ENCODE results near the gene RPL27. TPM values are rescaled to one million over a fixed set of nuclear protein-coding genes. Genes with fewer than 3 reads are reported as not detected.

The RPL27 gene
- 2,842 to 4,004 TPM (median 3,048 TPM) in 5 replicates for total RNA-seq (2022; extraction: Qiagen RNA extraction)

DNA sequence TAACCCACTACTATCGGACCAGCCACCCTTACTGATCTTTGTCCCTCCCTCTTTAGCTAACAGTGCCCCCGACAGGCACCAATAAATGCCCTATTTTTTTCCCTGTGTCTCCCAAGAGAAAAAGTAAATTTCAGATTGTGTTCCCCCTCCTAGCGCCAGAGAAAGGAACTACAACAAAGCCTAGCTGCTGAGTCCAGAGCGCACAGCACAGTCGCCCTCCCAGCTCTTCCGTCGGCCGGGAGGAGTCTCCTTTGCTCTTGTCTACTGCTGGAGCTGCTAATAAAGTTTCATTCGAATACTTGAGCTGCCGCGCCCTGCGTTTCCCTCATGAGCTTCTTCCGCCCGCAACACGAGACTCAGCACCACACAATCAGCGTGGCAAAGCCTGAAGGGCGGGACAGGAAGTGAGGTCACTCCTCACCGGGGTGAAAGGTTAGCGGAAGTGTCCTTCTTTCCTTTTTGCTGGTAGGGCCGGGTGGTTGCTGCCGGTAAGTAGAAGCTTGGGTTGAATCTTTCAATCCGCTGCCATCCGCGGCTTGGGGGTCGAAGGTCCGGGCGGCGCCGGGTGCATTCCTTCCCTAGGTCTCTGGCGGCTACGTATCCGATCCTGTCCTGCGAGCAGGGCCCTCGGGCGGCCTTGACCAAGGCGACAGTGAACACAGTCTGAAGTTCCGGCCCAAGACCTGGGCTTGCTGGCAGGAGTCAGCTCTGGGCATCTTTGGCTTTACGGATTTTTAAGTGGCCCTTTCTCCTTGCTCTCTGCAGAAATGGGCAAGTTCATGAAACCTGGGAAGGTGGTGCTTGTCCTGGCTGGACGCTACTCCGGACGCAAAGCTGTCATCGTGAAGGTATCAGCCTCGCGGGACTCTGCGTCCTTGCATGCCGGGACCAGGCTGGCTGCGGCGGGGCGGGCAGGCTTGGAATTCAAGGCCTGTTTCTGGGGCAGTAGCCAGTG is at the start of gene RPL27:
TSS of gene RPL27 (plus strand) at position 436 of the 955 bp plus-strand sequence. CDS start at position 768, 332 bp downstream.

DNA sequence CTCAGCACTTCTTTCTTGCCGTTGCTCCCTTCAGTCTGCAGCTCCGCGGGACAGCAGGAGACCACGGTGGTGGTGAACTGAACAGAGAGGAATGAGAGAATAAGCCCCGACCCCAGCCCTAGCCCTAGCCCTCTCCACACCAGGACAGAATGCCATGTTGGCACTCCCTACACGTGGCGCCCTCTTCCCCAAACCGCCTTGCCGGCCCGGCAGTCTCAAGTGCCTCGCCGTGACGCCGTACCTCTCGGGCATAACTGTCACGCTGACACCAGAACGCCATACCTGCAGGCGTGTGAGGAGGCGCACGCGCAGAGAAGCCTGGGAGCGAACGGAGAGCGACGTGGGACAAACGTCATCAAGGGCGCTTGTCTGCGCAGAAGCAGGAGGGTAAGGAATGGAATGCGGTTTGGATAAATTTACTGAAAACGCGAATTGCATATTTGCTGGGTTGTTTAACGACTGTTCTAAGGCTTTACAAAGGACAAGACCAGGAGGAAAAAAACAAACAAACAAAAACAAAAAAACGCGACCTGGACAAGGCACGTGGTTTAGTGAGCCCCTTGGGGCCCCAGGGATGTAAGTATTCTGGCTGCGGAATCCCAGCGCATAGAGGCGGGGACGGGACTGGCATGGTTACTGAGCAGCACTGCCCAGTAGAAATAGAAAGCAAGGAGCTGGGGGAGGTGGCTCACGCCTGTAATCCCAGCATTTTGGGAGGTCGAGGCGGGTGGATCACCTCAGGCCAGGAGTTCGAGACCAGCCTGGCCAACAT is 33.9 kb upstream of the RPL27 start, which contains the start of gene AARSD1:
TSS of gene AARSD1 (minus strand) at position 294 of the 772 bp plus-strand sequence. CDS start at position 280, 14 bp downstream.

DNA sequence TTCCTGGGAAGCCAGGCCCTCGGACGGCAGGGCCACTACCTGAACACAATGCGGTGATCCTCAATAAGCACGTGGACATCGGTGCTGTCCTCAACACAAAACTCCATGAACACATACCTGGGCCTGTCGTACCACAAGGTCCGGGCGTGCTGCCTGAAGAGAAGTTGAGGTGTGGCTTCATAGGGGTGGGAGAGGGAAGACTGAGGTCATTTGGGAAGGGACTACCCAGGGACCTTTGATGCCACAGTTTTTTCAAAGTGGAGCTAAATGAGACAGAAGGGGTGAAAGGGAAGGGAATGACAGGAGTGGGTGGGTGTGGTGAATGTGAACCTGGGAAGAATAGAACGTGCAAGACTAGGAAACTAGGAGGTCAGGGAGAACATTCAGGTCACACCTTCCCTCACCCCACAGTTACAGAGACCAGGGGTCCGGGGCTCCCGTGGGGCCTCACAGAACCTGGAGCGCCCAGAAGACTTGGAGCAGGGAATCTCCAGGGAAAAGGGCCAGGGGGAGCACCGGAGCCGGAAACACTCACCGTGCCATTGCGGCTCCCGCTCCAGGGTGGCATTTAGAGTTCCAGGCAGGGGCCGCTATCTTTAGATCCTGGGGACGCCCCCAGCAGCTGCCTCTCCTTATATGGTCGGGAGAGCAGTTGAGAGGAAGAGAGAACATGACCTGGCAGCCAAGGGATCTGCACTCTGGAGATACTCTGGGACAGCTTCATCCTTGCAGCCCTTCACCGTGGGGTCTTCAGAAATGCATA is 18.5 kb upstream of the RPL27 start, which contains the start of gene PTGES3L:
TSS of gene PTGES3L (minus strand) at position 570 of the 763 bp plus-strand sequence. CDS start at position 543, 27 bp downstream.

DNA sequence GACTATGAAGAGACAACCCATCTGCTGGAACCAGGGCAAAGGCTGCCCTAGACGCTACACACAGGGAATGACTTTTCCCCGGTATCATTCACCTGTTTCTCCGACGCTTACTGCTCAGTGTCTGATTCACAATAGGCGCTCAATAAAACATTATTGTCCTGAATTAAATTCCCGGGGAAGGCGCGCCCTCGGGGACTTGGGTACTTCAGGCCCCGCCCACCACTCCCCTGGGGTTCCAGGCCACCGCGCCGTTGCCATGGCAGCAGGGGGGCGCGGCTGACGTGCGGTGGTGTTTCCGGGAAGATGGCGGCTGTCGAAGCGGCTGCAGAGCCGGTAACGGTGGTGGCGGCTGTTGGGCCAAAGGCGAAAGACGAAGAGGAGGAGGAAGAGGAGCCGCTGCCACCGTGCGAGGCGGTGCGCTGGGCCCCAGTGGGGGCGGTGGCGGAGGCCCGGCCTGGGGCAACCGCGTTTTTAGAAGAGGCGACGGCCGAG is 17.9 kb upstream of the RPL27 start, which contains the start of gene RUNDC1:
TSS of gene RUNDC1 (plus strand) at position 292 of the 492 bp plus-strand sequence. CDS start at position 304, 12 bp downstream.

GRCh38 chr17:43006639-43007551 is 8.7 kb downstream of the RPL27 start, which contains the start of gene IFI35:
Gene IFI35, plus strand, starts transcription at chr17:43006784. Its CDS starts 164 bp downstream, at chr17:43006948.

DNA sequence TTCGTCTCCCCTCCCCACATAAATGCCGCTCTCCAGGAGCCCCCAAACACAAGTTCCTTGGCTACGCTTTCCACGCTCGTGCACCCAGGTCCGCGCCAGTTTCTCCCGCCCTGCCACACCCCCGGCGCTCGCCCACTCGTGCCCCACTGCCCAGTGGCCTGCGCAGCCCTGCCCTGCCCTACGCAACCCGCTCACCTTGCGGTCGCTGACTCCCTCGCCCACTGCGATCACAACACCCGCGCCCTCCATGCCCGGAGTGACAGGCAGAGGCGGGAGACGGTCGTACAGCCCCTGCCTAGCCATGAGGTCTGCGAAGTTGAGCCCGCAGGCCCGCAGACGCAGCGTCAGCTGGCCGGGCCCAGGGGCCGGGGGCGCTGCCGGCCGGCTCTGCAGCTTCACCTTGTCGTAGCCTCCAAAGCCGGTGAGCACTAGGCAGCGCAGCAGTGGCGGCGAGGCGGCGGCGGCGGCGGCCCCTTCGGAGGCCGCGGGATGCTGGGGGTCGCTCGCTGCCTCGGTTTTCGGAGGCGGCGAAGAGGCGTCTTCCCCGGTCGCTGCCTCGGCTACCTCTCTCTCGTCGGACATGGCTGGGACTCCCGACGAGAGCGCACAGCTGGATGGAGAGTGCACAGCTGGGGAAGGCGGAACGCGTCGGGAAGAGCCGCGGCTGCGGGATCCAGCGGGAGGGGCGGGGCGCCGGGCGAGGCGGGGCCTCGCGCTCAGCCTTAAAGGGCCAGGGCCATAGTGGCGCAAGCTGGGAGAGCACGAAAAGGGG is 23.7 kb downstream of the RPL27 start, which contains the start of gene VAT1:
TSS of gene VAT1 (minus strand) at position 645 of the 772 bp plus-strand sequence. CDS start at position 582, 63 bp downstream.

DNA sequence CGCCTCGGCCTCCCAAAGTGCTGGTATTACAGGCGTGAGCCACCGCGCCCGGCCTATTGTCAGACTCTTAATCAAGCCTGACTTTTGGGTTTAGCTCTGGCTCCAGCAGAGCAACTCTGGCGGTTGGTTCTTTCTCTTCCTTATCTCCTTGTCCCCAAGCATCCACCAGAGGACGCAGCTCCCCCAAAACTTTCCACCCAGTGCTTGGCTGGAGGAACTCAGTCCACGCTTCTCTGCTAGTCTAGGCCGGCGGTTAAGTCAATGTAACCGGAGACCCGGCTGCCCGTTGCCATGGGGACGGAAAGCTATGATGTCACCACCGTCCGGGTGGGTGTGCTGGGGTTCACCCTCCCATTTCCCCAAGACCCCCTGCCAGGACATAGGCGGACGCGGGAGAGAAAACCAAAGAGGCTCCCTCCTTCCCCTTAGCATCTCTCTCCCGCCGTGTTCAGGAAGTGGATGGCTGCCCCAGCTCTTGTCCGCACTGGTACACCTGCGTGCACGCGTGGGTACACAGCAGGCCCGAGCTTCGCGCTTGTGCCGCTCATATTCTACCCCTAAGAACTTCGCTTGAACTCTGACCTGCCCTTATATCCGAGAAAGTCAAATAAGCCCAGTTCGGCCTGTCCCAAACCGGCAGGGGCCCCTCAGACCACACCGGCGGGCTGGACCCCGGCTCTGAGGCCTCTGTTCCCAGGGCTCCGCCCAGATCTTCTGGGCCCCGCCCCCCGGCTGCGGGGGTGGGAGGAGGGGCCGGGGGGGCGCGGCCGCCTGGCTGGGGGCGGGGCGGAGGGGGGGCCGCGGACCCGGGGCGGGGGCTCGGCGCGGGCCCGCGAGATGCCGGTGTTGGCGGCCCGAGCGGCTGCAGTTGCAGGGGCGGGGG is 26.4 kb downstream of the RPL27 start, which contains the start of gene RND2:
TSS of gene RND2 (plus strand) at position 825 of the 883 bp plus-strand sequence. CDS start 117 bp downstream, outside the sequence.

Other genes with a start within 250 kb of the RPL27 start
- 0.63 to 1.7 TPM (median 0.90 TPM) in 5 replicates for gene RAMP2, start 237.2 kb upstream of the RPL27 start, total RNA-seq (2022; extraction: Qiagen RNA extraction)
- gene VPS25, start 225.0 kb upstream of the RPL27 start, total RNA-seq (2022; extraction: Qiagen RNA extraction): 119 to 142 TPM (median 124 TPM) in 5 replicates
- 1.1 to 1.8 TPM (median 1.3 TPM) in 5 replicates for gene WNK4, start 217.8 kb upstream of the RPL27 start, total RNA-seq (2022; extraction: Qiagen RNA extraction)
- gene COA3, start 199.7 kb upstream of the RPL27 start, total RNA-seq (2022; extraction: Qiagen RNA extraction): 120 to 140 TPM (median 127 TPM) in 5 replicates
- 0.10 TPM in 1 of 5 replicates, not detected in the others for gene CNTD1, start 199.6 kb upstream of the RPL27 start, total RNA-seq (2022; extraction: Qiagen RNA extraction)
- 76.5 to 95.0 TPM (median 81.2 TPM) in 5 replicates for gene BECN1, start 174.1 kb upstream of the RPL27 start, total RNA-seq (2022; extraction: Qiagen RNA extraction)
- 226 to 265 TPM (median 232 TPM) in 5 replicates for gene PSME3, start 165.0 kb upstream of the RPL27 start, total RNA-seq (2022; extraction: Qiagen RNA extraction)
- gene AOC2, start 153.8 kb upstream of the RPL27 start, total RNA-seq (2022; extraction: Qiagen RNA extraction): 1.7 to 2.7 TPM (median 1.8 TPM) in 5 replicates
- gene AOC3, start 147.2 kb upstream of the RPL27 start, total RNA-seq (2022; extraction: Qiagen RNA extraction): 1.1 to 2.0 TPM (median 1.4 TPM) in 5 replicates
- gene G6PC1, start 97.6 kb upstream of the RPL27 start, total RNA-seq (2022; extraction: Qiagen RNA extraction): not detected in 5 replicates
- 54.2 to 63.4 TPM (median 55.0 TPM) in 5 replicates for gene AARSD1, start 34.0 kb upstream of the RPL27 start, total RNA-seq (2022; extraction: Qiagen RNA extraction)
- gene PTGES3L, start 18.3 kb upstream of the RPL27 start, total RNA-seq (2022; extraction: Qiagen RNA extraction): 0.45 to 1.3 TPM (median 1.1 TPM) in 5 replicates
- 18.3 to 23.4 TPM (median 21.1 TPM) in 5 replicates for gene RUNDC1, start 17.9 kb upstream of the RPL27 start, total RNA-seq (2022; extraction: Qiagen RNA extraction)
- gene IFI35, start 8.4 kb downstream of the RPL27 start, total RNA-seq (2022; extraction: Qiagen RNA extraction): 18.7 to 21.2 TPM (median 18.8 TPM) in 5 replicates
- 205 to 250 TPM (median 230 TPM) in 5 replicates for gene VAT1, start 24.0 kb downstream of the RPL27 start, total RNA-seq (2022; extraction: Qiagen RNA extraction)
- gene RND2, start 26.8 kb downstream of the RPL27 start, total RNA-seq (2022; extraction: Qiagen RNA extraction): 0.11 to 0.19 TPM (median 0.16 TPM) in 5 replicates
- gene BRCA1, start 126.9 kb downstream of the RPL27 start, total RNA-seq (2022; extraction: Qiagen RNA extraction): 19.7 to 25.4 TPM (median 24.1 TPM) in 5 replicates
- 31.4 to 41.4 TPM (median 40.8 TPM) in 5 replicates for gene NBR1, start 172.8 kb downstream of the RPL27 start, total RNA-seq (2022; extraction: Qiagen RNA extraction)
- 0.75 to 1.6 TPM (median 1.1 TPM) in 5 replicates for gene TMEM106A, start 213.5 kb downstream of the RPL27 start, total RNA-seq (2022; extraction: Qiagen RNA extraction)
- gene CCDC200, start 230.2 kb downstream of the RPL27 start, total RNA-seq (2022; extraction: Qiagen RNA extraction): not detected in 5 replicates
- gene RNU2-1, start 235.6 kb downstream of the RPL27 start, total RNA-seq (2022; extraction: Qiagen RNA extraction): not detected in 5 replicates